NOMO-1 treated with DMSO at 0.1 percent for 48 hours (cell line): Measurements from ENCODE around the gene CELF4.

ENCODE experiments used
- DNase-seq: peaks from one replicate; lab custom pipeline; 2025; ENCODE audit not compliant: unreplicated experiment; lab: John Stamatoyannopoulos, UW

The CELF4 gene

DNA sequence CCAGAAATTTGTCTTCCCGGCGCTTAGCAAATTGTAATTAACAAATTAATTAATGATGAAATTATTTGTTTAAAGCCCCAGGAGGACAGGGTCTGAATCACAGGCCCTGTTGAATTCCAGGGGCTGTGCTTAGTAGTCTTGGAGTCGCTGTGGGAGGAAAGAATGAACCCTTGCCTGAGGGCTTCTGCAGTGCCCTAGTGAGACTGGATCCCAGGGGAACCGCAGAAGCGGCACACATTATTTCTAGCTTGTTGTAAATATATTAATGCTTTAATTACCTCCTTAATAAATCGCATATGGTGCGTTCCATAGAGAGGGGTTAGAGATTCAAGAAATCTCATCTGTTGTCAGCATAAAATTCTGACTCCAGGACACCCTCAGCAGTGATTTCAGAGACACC lies 235.4 kb downstream of the CELF4 start:
- no peak for DNase-seq

DNA sequence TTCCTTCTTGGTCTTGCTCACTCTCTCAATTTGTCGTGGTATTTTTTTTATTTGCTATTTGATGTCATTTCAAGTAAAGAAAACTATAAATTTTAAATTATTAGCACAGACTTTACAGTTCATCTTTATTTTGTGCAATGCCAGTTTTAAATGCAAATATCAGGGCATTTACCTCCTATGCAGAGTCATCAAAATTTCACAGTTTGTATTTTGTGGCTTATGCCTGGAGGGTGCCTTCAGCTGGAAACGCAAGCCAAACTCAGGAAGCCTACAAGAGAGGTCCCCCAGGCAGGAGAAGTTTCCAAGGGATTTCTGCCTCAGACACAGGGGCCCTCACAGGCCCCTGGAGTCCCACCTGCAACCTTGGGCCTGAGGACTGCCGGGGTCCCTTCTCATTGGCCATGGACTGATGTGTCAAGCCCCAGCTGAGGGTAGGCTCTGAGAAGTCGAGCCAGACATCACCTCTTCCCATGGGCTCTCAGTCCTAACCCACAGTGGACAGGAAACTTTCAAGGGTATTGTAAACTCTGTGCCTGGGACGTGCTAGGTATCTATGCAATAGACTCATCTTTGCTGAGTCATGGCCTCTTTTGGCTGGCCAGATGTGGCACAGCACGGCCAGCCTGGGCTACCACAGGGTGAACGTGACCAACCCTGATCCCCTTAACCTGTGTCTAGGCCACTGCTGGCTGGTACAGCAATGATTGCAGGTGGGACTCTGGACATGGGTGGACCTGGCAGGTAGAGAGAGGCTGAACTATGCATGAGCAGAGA lies 236.5 kb downstream of the CELF4 start:
- no peak for DNase-seq

DNA sequence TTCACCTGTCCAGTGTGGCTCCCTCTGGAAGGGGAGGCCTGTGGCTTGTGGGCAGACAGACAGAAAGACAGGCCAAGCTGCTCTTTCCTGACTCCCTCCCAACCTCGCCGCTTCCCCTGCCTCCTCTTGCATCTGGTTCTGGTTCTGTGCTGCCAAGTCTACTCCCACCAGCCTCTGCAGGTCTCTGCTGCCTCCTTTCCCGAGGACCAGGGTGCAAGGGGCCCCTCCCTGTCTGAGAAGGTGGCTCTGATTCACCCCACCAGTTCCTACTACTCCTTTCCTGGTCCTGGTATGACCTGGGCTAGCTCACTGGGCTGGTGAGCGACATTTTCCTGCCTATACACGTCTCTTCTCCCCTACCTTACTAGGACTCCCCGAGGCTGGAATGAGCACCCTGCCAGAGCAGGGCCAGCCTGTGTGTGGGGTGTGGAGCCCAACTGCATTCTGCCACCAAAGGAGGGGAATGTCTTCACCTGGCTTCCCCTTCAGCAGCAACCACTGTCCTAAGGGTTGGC lies 238.5 kb downstream of the CELF4 start:
- DNase-seq = no peak

DNA sequence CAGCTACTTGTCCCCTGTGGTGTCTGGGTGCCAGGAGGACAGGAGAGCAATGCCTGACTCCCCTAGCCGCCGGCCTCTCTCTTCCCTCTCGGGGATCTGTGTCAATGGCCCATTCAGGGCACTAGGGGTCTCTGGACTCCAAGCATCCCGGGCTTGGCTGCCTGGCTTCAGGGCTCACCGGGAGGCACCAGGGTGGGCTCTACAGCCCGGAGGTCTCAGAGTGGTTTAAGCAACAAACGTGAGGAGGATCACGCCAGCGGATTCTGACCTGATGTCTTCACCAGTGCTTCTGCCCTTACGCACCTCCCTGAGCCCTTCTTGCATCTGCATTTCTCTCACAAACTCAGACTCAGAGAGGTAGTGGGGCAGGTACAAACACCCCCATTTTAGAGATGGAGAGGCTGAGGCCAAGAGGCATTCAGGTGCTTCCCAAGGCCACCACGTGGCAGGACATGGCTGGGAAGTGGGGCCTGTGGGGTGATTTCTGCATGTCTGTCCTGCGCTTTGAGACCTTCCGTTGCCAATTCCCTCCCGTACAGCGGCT lies 243.0 kb downstream of the CELF4 start:
- no peak for DNase-seq

DNA sequence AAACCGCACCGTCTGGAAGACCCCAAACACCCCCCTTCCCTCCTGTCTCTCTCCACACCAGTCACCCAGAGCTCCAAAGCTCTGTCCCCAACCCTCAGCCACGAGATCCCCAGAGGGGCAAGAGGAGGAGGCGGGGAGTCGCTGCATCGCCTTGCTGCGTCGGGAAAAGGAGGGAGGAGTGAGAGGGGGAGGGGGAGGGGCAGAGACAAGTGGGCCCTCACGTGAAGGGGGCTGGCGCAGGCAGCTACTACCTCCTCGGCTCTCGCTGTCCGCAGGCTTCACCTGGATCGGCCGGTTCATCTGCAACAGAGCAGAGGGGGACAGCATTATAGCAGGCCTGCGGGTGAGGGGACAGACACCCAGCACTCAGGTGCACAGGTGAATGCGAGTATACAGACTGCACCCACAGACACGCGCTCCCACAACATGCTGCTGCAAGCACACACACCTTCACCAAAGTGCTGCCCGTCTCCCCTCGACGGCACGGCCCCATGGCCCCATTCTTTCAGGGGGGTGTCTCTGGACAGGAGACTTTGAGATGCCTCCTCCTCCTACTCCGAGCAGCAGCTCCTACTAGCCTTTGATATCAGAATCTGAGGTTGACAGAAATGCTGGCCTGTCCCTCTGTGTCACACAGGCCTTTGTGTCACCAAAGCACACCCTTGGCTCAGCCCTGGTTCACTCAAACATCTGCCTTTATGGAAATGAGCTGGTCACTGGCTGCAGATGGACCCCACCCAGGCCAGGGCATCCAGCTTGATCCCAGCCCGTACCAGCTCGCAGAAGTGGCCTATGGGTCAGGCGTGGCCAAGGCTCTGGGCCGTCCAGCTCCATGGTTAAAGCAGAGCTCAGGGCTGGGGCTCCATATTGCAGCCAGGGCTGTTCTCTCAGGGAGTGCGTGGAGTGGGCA lies 243.8 kb downstream of the CELF4 start:
- DNase-seq = no peak

GRCh38 chr18:37320317-37320716 lies 245.3 kb downstream of the CELF4 start:
- DNase-seq = no peak

- no peak for DNase-seq
These were observed 246.9 kb downstream of the CELF4 start for GRCh38 chr18:37318360-37319355.

DNA sequence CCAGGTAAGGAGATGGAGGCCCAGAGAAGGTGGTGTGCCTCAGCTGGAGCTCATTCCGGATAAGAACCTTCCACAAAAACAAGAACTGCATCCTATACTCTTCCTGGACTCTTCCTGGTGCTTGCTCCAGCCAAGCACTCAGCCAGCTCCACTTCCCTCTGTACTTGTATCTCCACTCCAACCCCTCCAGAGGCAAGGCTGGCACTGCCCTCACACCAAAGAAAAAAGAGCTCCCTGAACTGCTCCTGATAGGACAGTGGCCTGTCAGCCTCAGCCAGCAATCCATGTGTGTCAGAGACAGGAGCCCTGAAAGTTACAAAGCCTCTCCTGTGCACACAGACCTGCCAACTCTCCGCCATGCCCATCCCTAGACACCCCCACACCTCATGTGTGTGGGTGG lies 248.1 kb downstream of the CELF4 start:
- DNase-seq = no peak

- DNase-seq = no peak
These were observed 249.1 kb downstream of the CELF4 start for GRCh38 chr18:37316468-37316867.

DNA sequence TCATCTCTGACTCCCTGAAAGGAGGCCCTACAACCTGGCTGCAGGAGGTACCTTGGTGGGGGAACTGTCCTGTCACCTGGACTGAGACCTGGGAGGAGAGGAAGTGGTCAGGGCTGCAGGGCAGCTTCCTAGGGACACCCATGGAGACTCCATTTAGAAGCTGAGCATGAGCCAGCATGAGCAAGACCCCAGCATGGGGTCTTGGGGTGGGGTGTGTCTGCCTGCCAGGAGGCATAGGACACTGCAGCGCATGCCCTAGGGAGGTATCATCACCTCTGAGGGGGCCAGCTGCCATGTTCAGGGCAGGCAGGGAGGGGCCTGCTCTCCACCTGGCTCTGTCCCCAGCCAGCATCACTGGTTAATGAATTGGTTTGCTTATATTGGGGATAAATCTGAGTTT lies 249.7 kb downstream of the CELF4 start:
- no peak for DNase-seq

DNA sequence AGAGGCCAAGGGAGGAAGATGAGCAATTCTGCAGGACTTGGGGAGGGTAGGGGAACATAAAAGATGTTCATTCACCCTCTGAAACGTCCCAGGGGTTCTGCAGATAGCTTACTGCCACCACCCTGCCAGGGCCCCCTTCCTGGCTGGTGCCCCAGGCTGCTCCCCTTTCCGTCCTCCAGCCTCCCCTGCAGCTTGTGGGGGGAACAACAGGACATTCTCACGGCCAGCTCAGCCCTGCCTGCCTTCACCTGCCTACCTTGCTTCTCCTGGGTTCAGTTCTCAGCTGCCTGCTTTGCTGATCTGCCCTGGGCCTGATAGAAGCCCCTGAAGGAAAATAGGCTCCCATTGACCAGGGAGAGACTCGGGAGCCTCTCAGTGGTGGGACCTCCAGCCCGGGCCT lies 251.1 kb downstream of the CELF4 start:
- DNase-seq = no peak

- DNase-seq = no peak
These were observed 252.0 kb downstream of the CELF4 start for GRCh38 chr18:37313624-37314023.

DNA sequence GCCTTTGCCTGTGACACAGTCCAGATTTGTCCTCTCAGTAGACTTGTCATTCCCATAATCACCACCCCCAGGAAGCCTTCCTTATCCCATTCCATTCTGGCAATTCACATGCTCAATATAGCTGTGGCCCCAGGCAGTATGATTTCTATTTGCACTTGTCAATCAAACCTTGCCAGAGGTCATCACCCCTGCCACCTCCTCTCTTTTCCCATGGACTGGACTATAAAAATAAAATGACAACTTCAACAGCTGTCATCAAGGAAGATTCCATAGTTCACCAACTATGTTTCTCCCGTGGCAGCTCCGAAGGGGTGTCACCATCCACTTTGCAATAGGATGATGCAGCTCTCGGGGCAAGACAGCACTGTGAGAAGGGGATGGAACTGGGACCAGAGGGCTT lies 255.7 kb downstream of the CELF4 start:
- DNase-seq = no peak

DNA sequence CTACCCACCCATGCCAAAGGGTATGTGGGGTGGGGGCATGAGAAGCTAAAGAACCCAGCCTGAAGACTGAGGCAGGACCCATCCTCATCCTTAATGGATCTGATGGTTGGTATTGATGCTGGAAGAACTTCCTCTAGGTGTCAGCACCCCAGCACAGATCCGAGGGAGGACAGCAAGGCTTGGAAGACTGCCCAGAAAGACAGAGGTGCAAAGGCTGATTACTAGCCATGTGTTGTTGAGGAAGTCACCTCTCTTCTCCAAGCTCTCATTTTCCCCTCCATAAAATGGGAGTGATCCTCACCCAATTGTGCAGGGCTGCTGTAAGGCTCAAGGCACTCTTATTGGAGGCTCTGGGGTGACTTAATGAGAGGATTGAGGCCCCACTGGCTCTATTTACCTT lies 256.5 kb downstream of the CELF4 start:
- DNase-seq = no peak

GRCh38 chr18:37307181-37307580 lies 258.4 kb downstream of the CELF4 start:
- DNase-seq = no peak

- no peak for DNase-seq
These were observed 259.2 kb downstream of the CELF4 start for GRCh38 chr18:37306432-37306831.

- no peak for DNase-seq
These were observed 260.5 kb downstream of the CELF4 start for GRCh38 chr18:37305066-37305465.

DNA sequence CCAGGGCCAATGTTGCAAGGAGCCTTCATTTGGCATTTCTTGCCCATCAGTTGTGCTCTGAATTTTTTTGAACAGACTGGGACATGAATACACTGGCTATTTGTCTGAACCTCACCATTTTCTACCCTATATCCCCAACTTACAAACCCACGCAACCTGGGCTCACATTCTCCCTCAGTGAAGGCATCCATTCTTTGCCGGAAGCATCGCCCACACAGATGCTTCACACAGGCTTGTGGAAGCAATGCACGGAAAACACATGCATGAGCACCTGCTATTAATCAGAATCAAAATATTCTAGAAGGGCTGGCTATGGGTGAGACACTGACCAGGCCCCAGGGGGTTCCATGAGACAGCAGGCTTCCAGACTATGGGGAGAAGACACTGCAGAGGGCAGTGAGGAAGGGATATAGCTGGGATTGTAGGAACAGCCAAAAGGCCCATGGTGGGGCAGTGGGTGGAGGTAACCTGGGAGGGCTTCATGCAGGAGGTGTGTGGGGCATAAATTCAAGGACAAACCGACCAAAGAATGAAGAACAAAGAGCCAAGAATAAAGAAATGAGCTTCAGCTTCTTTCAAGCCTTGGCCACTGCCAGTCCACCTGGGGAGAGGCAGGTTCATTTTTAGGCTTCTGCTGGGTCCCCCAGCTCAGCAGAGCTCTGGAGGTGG lies 261.5 kb downstream of the CELF4 start:
- no peak for DNase-seq

DNA sequence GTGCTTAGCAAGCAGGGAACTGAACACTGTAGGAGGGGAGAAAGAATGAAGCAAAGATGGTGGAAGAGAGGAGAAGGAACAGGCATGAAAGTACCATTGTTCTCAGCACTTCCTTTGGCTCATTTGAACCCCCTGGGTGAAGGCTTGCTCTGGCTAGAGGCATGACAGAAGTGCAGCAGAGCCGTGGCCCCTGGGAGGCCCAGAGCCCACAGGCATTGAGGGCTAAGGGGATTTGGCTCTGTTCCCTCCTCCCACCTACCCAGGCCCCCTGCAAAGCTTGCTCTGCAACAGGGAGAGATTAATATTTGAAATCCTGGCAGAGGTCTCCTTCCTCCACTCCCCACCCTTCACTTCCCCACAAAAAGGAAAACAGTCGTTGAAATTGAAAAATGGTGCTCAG lies 262.6 kb downstream of the CELF4 start:
- DNase-seq = no peak

DNA sequence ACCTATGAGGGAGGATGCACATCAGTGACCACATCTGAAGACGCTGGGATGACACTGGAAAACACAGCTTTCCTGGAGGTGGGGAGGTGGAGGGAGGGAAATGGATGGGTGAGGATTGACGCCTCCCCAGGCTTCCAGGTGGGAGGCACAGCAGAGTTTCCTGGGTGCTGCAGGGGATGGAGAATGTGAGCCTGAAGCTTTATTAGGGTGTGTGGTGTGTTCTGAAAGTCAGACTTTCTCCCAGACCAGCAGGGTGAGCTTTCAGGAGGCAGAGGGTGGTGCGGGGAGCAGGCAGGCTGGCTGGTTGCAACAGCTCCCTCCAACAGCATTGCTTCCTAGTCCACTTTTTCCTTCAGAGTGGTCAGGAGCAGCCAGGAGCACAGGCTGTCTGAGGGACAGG lies 263.1 kb downstream of the CELF4 start:
- DNase-seq = no peak
